ENCODE measurements around the gene PLCB2.

Gene PLCB2

DNA sequence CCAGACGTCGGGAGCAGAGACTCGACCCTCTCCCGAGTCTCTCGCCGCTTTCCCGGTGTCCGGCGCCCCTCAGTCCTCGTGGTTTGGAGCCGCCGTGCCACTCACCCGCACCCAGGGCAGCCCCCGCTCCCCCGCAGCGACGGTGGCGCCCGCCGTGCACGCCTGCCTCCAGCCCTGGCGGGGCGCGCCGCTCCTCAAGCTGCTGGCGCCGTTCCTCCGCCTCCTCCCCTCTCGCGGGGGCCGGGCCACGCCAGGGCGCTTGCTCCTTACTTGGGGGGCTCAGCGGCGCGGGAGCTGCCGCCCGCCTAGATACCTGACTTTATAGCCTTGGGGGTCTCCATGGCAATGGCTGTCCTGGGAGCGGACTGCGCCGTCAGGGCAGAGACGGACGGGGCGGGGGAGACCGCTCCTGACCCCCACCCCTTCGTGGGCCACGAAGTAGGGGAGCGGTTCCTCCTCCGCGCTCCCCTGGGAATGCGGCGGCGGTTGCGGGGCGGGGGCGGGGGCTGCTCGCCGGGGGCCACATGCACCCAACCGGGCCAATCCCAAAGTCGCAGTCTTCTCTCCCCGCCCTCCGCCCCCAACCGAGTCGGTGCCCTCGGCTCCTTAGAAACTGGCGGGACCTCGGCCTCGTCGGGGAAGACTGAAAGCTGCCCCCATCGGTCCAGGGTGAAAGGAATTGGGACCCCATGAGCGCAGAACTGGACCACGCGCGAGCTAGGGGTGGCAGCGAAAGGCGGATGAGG, 24.7 kb downstream of the PLCB2 start, which contains the start of gene ANKRD63:
TSS of gene ANKRD63 (minus strand) at position 196 of the 746 bp plus-strand sequence. CDS start 478 bp downstream, outside the sequence.
- DNase-seq: peak; percentile 44

DNA sequence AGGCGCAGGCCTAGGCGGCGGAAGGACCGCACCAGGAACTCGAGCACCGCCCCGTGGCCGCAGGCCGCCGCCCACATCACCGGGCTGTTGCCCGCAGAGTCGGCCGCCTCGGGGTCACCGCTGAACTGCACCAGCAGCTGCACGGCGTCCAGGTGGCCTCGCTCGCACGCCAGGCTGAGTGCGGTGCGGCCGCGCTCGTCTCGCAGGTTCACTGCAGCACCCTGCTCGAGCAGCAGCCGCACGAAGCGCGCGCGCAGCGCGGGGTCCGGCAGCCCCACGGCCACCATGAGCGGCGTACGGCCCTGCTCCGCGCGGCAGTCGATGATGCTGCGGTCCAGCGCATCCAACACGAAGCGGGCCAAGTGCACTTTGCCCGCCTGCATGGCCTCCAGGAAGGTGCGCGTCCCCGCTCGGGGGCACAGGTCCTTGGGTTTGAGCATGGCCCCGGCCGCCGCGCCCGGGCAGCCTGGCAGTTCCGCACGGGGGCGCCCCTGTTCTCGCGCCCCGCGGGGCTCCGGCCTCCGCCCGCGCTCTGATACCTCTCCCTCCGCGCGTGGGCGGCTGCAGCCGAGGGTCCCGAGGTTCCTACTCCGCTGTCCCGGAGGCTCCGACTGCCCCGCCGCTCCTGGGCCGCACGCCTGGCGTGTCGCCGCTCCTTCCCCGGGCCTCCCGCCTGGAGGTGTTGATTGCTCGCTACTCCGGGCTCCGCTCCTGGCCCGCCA, 25.4 kb downstream of the PLCB2 start:
- peak; percentile 51 for DNase-seq

DNA sequence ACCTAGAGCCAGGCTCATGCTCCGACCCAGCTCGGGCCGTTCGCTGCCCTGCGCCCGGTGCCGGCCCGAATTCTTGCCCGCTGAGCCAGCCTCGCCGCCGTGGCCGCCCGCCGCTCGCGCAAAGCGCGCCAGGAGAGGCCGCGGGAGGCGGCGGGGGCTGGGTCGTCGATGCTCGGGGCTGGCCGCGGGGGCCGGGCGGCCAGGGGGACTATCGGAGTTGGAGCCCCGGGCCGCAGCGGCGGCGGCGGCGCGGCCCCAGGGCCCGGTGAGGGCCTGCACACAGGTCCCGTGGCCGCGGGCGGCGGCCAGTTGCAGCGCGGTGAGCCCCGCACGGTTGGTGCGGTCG, 26.0 kb downstream of the PLCB2 start:
- DNase-seq: no peak

- DNase-seq: no peak
These were observed 26.5 kb downstream of the PLCB2 start for GRCh38 chr15:40281057-40281800.

GRCh38 chr15:40280260-40281056, 27.3 kb downstream of the PLCB2 start:
- DNase-seq: no peak

DNA sequence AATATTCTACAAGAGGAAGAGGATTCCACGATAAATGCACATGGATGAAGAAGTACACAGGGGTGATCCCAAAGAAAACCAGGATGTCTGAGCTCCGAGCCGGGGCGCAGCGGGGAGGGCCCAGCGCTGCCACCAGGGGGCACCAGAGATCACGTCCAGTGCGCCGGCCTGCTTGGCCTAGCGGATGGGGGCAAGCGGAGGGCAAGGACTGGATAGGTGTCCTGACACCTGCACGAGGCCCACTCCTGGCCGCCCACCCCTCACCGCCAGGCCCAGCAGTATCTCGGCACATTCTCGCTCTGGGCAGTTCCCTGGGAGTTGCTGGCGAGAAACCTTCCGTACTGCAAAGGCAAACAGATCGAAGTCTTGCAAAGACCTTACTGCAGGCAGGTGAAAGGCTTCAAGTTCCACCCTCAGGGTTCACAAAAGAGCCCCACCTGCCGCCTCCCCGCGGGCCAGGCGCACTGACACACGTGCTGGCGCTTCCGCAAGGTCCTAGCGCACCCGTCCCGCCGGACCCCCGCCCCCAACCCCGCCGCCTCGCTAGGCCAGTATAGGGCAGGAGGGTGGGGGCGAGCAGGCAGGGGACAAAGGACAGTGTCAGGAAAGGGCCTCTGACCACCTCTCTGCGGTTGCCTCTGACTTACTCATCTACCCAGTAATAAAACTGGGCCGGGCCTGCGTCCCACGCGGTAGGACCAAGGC, 28.1 kb downstream of the PLCB2 start:
- DNase-seq: peak; percentile 57

GRCh38 chr15:40278026-40278425, 29.7 kb downstream of the PLCB2 start:
- DNase-seq: no peak

- no peak for DNase-seq
These were observed 30.3 kb downstream of the PLCB2 start for GRCh38 chr15:40277471-40277870.

DNA sequence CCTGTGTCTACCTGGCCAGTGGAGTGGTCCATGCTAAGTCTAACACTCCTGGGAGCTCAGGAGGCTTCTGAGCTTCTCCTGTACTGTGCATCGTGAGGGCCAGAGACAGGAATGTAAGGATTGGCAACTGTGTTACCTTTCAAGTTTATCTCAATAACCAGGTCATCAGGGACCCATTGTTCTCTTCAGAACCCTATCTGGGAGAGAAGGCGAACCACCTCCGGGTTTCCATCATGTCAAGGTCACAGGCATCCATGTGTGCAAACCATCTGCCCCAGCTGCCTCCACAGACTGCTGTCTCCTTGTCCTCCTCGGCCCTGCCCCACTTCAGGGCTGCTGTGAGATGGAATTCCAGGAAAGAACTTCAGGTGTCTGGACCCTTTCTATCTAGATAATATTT, 30.8 kb downstream of the PLCB2 start:
- DNase-seq: peak; percentile 28

- no peak for DNase-seq
These were observed 31.8 kb downstream of the PLCB2 start for GRCh38 chr15:40275954-40276353.

GRCh38 chr15:40275523-40275922, 32.2 kb downstream of the PLCB2 start:
- DNase-seq: no peak

GRCh38 chr15:40274350-40275274, 33.1 kb downstream of the PLCB2 start:
- DNase-seq: peak; percentile 75

DNA sequence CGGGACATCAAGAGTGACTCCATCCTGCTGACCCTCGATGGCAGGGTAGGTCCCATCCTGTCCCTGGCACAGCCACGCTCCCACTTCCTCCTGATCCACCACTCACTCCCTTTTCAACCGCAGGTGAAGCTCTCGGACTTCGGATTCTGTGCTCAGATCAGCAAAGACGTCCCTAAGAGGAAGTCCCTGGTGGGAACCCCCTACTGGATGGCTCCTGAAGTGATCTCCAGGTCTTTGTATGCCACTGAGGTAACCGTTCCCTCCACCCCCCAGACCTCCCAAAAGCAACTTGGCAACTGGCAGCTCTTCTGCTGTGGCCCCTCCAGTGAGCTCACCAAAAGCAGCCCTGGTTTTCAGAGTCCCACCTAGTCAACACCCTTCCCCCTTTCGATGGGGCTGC, 34.3 kb downstream of the PLCB2 start:
- no peak for DNase-seq

- DNase-seq: no peak
These were observed 35.2 kb downstream of the PLCB2 start for GRCh38 chr15:40272485-40273056.

DNA sequence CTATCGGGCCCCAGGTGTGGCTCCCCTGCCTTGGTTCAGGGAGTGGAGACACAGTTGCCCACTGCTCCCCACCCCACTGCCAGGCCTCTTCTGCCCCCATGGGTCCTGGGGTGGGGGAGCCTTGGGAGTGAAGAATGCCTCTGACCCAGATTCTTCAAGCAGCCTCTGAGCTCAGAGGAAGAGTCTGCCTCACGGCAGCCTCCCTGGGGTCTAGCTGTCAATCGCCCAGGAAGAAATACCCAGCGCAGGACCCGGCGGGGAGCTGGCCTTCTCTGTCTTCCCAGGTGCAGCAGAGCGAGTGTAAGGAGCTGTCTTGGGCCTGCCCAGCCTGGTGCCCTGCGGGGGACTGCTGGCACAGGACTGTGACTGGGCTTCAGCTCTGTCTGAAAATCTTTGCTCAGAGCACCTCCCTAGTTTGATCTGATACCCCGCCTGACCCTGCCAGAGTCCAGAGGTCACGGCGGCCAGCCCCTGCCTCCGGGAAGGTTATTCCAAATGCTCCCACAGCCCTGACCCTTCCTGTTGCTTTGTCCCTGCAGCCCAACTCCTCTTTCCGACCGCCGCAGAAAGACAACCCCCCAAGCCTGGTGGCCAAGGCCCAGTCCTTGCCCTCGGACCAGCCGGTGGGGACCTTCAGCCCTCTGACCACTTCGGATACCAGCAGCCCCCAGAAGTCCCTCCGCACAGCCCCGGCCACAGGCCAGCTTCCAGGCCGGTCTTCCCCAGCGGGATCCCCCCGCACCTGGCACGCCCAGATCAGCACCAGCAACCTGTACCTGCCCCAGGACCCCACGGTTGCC, 35.9 kb downstream of the PLCB2 start:
- DNase-seq: no peak

GRCh38 chr15:40270246-40270995, 37.3 kb downstream of the PLCB2 start:
- DNase-seq: no peak

- no peak for DNase-seq
These were observed 38.1 kb downstream of the PLCB2 start for GRCh38 chr15:40269604-40270003.

- no peak for DNase-seq
These were observed 40.1 kb downstream of the PLCB2 start for GRCh38 chr15:40267670-40268069.

- DNase-seq: no peak
These were observed 40.9 kb downstream of the PLCB2 start for GRCh38 chr15:40266828-40267304.

All from NCI-H2171 treated with DMSO at 0.1 percent for 48 hours (cell line).